SK-N-MC (cell line): ENCODE results near the gene TMEM138.

Experiments
- DNase-seq: peaks from one replicate; pipeline ENCODE4 v3.0.0-alpha.2; 2011; ENCODE audit warnings: low read depth, low spot score
- H3K27ac ChIP-seq: fragments of 200-600 bp; sonication (generic); 2 replicates; pipeline ENCODE4 v1.5.1; 2016; ENCODE audit warnings: mixed run types
- H3K36me3 ChIP-seq: fragments of 200-600 bp; sonication (generic); 2 replicates; pipeline ENCODE4 v1.6.1; 2017; ENCODE audit warnings: antibody characterized with exemption, low read length, mixed read lengths; ENCODE audit not compliant: insufficient read depth
- H3K4me3 ChIP-seq: fragments of 200-600 bp; sonication (generic); 2 replicates; pipeline ENCODE4 v1.5.1; 2016
- H3K9ac ChIP-seq: fragments of 200-600 bp; sonication (generic); 2 replicates; pipeline ENCODE4 v1.8.0; 2017; ENCODE audit warnings: mixed run types, mixed read lengths; ENCODE audit not compliant: insufficient read length
- H3K9me3 ChIP-seq: fragments of 200-600 bp; sonication (generic); 2 replicates; pipeline ENCODE4 v1.6.1; 2017; ENCODE audit warnings: low read depth, mild to moderate bottlenecking, antibody characterized with exemption, low read length, moderate library complexity, mixed read lengths
- EZH2 ChIP-seq: fragments of 200-600 bp; sonication (generic); IDR thresholded peaks from one replicate; pipeline ENCODE4 v1.6.1; 2017; ENCODE audit warnings: antibody characterized with exemption
- FOXP2 ChIP-seq: optimal IDR thresholded peaks from 2 replicates; pipeline ENCODE3; 2011; ENCODE audit warnings: mild to moderate bottlenecking, moderate library complexity; ENCODE audit not compliant: insufficient read depth; ENCODE audit errors: extremely low read length, control extremely low read depth
- POLR2AphosphoS5 ChIP-seq: IDR thresholded peaks from 2 replicates; pipeline ENCODE4 v1.6.1; 2012; ENCODE audit warnings: mild to moderate bottlenecking, low read depth, low read length, borderline replicate concordance

Gene TMEM138

DNA sequence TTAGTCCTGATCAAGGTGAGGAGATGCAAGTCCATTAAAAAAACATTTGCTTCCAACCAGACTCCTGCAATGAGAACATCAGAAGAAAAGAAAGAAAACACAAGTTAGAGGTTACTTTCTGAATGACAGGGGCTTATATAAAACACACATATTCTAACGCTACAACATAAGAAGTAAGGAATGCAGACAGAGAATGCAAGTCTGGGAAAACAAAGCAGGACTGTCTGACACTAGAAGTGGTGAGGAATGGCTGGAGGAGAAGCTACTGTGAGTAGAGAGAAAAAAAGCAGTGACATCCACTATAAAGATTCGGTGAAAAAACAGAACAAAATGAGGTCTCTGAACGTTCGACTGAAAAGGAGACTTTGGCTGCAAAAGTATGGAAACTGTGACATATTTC, 42.5 kb downstream of the TMEM138 start:
- Histone ChIP-seq H3K9ac (no peak overlapping the region), H3K27ac (no peak overlapping the region), H3K4me3 (no peak overlapping the region), H3K36me3 (peaks cover 73% of the 10 kb centered on the region), H3K9me3 (no peaks in the 10 kb centered on the region)
- TF ChIP-seq FOXP2 (no peak), POLR2AphosphoS5 (no peak), EZH2 (no peak)
- DNase-seq, result no peak

DNA sequence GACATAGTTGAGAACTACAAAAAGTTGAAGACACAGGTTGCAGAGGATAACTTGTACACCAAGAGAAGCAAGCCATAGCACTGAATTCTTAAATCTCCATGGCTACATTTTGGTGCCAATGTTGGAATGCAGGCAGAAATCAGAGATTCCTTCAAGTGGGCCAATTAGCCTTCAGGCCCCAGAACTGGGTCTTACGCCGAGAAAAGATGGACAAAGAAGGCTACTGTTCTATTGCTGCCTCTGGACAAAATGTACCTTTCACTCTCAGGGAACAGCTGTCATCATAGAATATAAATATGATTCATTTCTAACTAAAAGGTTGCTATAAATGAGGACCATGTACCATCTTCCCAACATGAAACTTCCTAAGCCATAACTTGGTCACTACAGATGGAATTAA, 43.9 kb downstream of the TMEM138 start:
- Histone ChIP-seq H3K36me3 (peaks cover 87% of the 10 kb centered on the region), H3K9me3 (no peaks in the 10 kb centered on the region)
- no peak for TF ChIP-seq POLR2AphosphoS5
- TF ChIP-seq FOXP2, result no peak
- no peak for TF ChIP-seq EZH2

GRCh38 chr11:61406991-61407728, 45.0 kb downstream of the TMEM138 start:
- no peak for DNase-seq
- Histone ChIP-seq H3K9ac (no peak overlapping the region), H3K27ac (no peak overlapping the region), H3K36me3 (peaks cover 96% of the 10 kb centered on the region), H3K9me3 (no peaks in the 10 kb centered on the region), H3K4me3 (no peak overlapping the region)
- TF ChIP-seq FOXP2, result no peak
- TF ChIP-seq EZH2, result no peak
- TF ChIP-seq POLR2AphosphoS5, result no peak

More for the DNA sequence above, 43.9 kb downstream of the TMEM138 start:
- Histone ChIP-seq H3K9ac (no peak overlapping the region), H3K27ac (no peak overlapping the region), H3K4me3 (no peak overlapping the region)
- no peak for DNase-seq

DNA sequence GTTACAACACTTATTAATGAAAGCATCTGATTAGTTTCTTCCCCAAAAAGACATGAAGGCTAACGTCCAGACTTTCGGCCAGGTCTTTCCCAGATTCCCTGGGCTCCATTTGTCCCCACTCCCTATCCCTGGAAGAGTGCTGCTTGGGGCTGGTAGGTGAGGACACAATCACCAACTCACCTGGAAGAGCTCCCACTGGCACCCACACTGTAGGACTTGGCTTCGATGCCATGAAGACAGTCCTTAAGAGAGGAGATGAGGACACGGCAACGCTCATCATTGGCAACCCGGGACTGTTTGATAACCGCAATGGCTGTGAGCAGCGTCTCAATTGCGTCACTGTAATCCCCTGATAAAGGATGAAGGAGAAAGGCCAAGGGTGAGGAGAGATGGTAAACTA, 49.4 kb downstream of the TMEM138 start:
- H3K9me3 ChIP-seq, result no peaks in the 10 kb centered on the region
- no peak overlapping the region for H3K27ac ChIP-seq
- no peak overlapping the region for H3K9ac ChIP-seq
- H3K4me3 ChIP-seq, result no peak overlapping the region
- peaks cover 97% of the 10 kb centered on the region for H3K36me3 ChIP-seq
- no peak for TF ChIP-seq EZH2
- no peak for TF ChIP-seq POLR2AphosphoS5
- TF ChIP-seq FOXP2, result no peak
- no peak for DNase-seq

DNA sequence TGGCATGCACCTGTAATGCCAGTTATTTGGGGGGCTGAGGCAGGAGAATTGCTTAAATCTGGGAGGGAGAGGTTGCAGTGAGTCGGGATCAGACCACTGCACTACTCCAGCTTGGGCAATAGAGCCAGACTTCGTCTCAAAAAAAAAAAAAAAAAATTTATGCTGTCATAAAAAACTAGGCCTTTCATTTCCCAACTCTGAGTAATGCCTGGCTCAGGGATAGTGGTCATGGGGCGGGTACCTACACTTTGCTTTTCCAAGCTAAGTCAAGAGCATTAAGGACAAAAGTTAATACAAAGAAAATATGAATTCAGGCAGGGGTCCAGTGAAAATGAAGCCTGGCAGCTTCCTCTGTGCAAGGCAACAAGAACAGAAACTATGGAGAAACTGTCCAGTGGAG, 51.3 kb downstream of the TMEM138 start:
- Histone ChIP-seq H3K27ac (no peak overlapping the region), H3K4me3 (no peak overlapping the region), H3K36me3 (peaks cover 98% of the 10 kb centered on the region), H3K9me3 (no peaks in the 10 kb centered on the region), H3K9ac (no peak overlapping the region)
- DNase-seq, result no peak
- TF ChIP-seq FOXP2 (no peak), EZH2 (no peak), POLR2AphosphoS5 (no peak)

DNA sequence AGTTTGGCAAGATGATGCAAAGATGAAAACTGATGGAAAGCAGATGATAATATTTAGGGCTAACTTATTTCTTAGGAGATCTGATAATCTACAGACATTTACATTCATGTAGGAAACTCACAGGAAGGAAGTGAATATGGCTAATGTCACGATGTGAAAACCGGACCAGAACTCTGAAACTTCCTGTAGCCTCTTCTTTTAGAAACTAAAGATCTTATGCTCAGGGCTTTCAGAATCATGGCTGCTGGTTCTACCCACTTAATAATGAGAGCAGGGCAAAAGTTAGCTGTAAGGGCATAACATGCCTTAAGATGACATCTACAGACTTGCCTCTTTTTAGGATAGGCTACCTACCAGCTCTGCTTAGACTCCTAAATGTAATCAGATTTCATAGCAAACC, 52.4 kb downstream of the TMEM138 start:
- TF ChIP-seq EZH2, result no peak
- no peak for TF ChIP-seq FOXP2
- no peak for TF ChIP-seq POLR2AphosphoS5
- Histone ChIP-seq H3K9ac (no peak overlapping the region), H3K36me3 (peaks cover 98% of the 10 kb centered on the region), H3K9me3 (no peaks in the 10 kb centered on the region), H3K4me3 (no peak overlapping the region), H3K27ac (no peak overlapping the region)
- DNase-seq, result no peak

DNA sequence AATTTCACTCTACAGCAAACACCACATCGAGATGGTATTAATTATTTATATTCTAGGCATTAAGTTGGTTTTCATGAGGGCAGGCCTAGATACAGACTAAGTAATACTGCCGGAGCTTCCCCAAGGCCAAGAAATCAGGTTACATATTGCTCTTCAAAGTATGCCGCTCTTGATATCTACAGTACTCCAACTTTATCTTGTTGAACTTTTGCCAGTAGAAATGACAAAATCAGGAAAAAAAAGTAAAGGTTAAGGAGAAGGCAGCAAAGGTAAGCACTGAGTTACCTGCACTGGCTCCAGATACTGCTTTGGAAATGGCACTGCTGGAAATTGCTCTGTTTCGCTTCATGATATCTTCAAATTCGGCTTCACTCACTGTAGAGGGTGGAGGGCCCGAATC, 53.2 kb downstream of the TMEM138 start:
- Histone ChIP-seq H3K27ac (no peak overlapping the region), H3K4me3 (no peak overlapping the region), H3K9me3 (no peaks in the 10 kb centered on the region), H3K9ac (no peak overlapping the region), H3K36me3 (peaks cover 98% of the 10 kb centered on the region)
- TF ChIP-seq FOXP2 (no peak), POLR2AphosphoS5 (no peak), EZH2 (no peak)
- DNase-seq, result no peak

DNA sequence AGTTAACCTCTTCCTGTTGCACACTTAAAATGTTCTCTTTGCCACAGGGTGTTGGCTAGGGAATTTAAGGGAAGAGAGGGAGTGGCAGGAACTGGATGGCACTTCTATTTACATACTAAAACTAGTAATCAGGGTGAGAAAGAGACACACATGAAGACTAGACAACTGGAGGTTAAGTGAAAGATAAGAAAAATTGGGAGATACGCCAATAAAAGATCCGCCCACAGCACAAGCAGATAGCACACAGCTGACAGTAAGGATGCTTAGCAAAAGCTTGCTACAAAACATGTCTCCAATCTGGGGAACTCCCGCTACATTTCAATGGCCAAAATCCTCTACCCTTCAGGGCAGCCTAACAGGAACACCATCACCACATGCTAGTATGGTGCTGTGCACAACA, 54.8 kb downstream of the TMEM138 start:
- no peaks in the 10 kb centered on the region for H3K9me3 ChIP-seq
- H3K4me3 ChIP-seq, result no peak overlapping the region
- no peak overlapping the region for H3K9ac ChIP-seq
- H3K36me3 ChIP-seq, result peaks cover 98% of the 10 kb centered on the region
- TF ChIP-seq POLR2AphosphoS5, result no peak; the same call in 1 of the 2 replicates
- TF ChIP-seq EZH2, result no peak
- no peak for TF ChIP-seq FOXP2
- H3K27ac ChIP-seq, result no peak overlapping the region
- no peak for DNase-seq
